Skeletal muscle satellite cell (primary cell): ENCODE data around the gene IER5L.
"Not testable (repeated sequence)": the region's sequence is repeated elsewhere in the genome, so short reads cannot be mapped to it uniquely, and the experiment has no call there.

ENCODE experiments used
- H3K27me3 ChIP-seq: 2 replicates; pipeline ENCODE4 v1.7.0; 2013; ENCODE audit warnings: low read length; ENCODE audit not compliant: control insufficient read depth, insufficient read depth
- H3K36me3 ChIP-seq: 2 replicates; pipeline ENCODE4 v1.7.0; 2013; ENCODE audit warnings: mild to moderate bottlenecking, control low read depth, low read length; ENCODE audit not compliant: insufficient read depth
- H3K4me1 ChIP-seq: 2 replicates; pipeline ENCODE4 v1.7.0; 2013; ENCODE audit warnings: low read length; ENCODE audit not compliant: control insufficient read depth, insufficient read depth
- H3K4me2 ChIP-seq: 2 replicates; pipeline ENCODE4 v1.7.0; 2013; ENCODE audit warnings: mild to moderate bottlenecking, low read length
- H3K4me3 ChIP-seq: 2 replicates; pipeline ENCODE4 v1.7.0; 2013; ENCODE audit warnings: low read length
- H3K9ac ChIP-seq: 2 replicates; pipeline ENCODE4 v1.7.0; 2013; ENCODE audit warnings: mild to moderate bottlenecking, low read depth, low read length, moderate library complexity
- H3K9me3 ChIP-seq: replicated peaks from 2 replicates; pipeline ENCODE4 v1.7.0; 2013; ENCODE audit warnings: mild to moderate bottlenecking, control low read depth, low read length

IER5L gene

DNA sequence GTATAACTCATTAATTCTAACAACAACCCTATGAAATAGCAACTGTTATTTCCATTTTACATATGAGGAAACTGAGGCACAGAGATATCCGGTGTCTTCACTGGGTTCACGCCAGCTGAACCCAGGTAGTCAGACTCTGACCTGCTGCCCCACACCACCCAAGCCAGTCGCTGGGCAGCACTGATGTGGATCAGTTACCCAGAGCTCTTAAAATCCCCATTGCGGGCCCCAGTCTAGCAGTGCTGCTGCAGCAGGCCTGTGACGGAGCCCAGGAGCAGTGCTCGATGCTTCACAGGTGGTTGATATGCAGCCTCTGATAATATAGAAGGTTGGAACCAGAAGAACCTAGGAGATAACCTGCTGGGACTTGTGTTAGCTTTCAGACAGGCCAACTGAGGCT is 42.6 kb downstream of the IER5L start:
- peaks cover 22% of the 10 kb centered on the region for H3K4me1 ChIP-seq
- H3K9ac ChIP-seq: no peak overlapping the region
- peaks cover 27% of the 10 kb centered on the region for H3K36me3 ChIP-seq
- H3K4me2 ChIP-seq: no peak overlapping the region
- no peaks in the 10 kb centered on the region for H3K27me3 ChIP-seq
- H3K4me3 ChIP-seq: no peak overlapping the region
- no peaks in the 10 kb centered on the region for H3K9me3 ChIP-seq

DNA sequence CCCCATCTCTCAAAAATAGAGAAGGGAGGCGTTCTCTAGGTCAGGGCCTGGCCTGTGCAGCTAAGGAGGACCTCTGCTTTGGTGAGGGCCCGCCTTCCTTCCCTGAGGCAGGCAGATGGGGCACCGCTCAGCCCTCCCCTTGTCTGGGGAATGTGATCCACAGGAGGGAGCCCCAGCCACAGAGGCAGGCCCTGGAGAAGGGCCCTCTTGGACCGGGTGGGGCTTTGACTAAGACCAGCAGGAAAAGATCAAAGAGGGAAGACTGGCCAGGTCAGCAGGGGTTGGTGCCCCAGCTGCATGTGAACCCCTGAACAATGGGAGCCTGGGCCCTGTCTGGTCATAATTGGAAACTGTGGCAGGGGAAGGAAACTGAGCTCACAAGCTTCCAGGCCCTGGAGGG is 45.0 kb downstream of the IER5L start:
- Histone ChIP-seq H3K4me2 (no peak overlapping the region), H3K36me3 (peaks cover 26% of the 10 kb centered on the region), H3K4me1 (peaks cover 1% of the 10 kb centered on the region), H3K9ac (no peak overlapping the region), H3K4me3 (no peak overlapping the region), H3K9me3 (no peaks in the 10 kb centered on the region), H3K27me3 (no peaks in the 10 kb centered on the region)

DNA sequence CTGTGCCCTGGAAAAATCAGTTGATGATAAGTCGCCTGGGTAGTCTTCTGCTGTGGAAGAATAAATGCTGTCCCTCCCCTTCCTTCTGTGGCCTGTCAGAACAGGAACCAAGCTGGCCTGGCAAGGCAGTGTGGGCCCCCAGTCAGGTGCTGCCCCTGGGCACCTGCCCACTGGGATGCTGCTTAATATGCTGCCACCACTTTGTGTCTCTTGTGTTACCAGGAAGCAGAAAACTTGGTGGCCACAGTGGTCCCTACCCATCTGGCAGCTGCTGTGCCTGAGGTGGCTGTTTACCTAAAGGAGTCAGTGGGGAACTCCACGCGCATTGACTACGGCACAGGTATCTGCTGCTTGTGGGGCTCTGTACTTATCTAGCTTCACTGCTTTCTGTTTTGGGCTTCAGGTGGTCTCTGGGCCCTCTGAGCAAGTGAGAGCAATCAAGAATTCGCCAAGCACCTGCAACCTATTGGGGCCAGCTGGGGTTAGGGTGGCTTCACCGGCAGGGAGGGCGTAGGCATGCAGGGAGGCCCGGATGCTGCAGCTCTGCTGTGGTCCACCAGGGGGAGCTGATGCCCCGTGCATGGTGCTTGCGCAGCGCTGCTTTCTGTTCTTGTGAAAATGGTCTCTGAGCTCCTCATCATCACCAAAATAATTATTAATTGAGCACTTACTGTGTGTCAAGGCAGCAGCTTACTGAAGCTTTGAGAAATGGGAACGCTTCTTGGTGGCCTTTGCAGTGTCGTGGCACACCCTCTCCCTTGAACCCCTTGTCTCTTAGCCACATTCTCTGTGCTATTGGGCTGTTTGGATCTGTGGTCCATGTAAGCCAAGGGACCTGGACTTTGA is 46.5 kb downstream of the IER5L start:
- no peaks in the 10 kb centered on the region for H3K27me3 ChIP-seq
- H3K36me3 ChIP-seq: peaks cover 33% of the 10 kb centered on the region
- H3K9me3 ChIP-seq: no peaks in the 10 kb centered on the region
- no peak overlapping the region for H3K4me3 ChIP-seq
- H3K4me2 ChIP-seq: no peak overlapping the region
- H3K9ac ChIP-seq: no peak overlapping the region
- H3K4me1 ChIP-seq: no peaks in the 10 kb centered on the region

DNA sequence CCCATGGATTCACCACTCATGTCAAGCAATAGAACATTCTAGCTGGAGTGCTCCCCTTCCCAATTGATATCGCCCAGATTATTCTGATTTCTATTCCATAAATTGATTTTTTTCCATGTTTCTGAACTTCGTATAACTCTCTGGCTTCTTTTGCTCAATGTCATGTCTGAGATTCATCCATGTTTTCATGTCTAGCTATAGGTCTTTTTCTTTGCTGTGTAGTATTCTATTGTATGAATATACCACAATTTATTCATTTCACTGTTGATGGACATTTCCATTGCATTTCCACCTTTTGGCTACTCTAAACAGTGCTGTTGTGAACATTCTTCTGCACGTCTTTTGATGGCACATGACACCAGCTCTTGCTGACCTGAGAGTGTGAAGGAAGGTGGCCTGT is 47.3 kb downstream of the IER5L start:
- H3K36me3 ChIP-seq: peaks cover 29% of the 10 kb centered on the region
- no peaks in the 10 kb centered on the region for H3K27me3 ChIP-seq
- H3K4me1 ChIP-seq: peaks cover under 1% of the 10 kb centered on the region
- H3K4me3 ChIP-seq: no peak overlapping the region
- no peaks in the 10 kb centered on the region for H3K9me3 ChIP-seq
- H3K4me2 ChIP-seq: no peak overlapping the region
- no peak overlapping the region for H3K9ac ChIP-seq

DNA sequence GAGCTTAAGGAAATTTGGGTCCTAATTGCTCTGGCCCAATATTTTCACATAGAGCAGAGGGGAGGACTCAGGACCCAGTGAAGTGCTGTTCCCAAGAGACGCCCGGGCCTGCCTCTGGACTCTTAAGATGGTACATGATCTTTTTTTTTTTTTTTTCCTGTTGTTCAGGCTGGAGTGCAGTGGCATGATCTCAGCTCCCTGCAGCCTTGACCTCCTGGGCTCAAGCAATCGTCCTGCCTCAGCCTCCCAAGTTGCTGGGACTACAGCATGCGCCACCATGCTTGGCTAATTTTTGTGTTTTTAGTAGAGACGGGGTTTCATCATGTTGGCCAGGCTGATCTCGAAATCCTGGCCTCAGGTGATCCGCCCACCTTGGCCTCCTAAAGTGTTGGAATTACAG is 47.8 kb downstream of the IER5L start:
- not testable (repeated sequence) for H3K9me3 ChIP-seq, H3K27me3 ChIP-seq, H3K9ac ChIP-seq, H3K4me2 ChIP-seq, H3K4me3 ChIP-seq, H3K4me1 ChIP-seq
- peaks cover 24% of the 10 kb centered on the region for H3K36me3 ChIP-seq

GRCh38 chr9:129128689-129129088 is 49.4 kb downstream of the IER5L start:
- no peak overlapping the region for H3K4me3 ChIP-seq
- peaks cover 3% of the 10 kb centered on the region for H3K4me1 ChIP-seq
- H3K4me2 ChIP-seq: no peak overlapping the region
- H3K9me3 ChIP-seq: no peaks in the 10 kb centered on the region
- H3K27me3 ChIP-seq: no peaks in the 10 kb centered on the region
- H3K36me3 ChIP-seq: peaks cover 33% of the 10 kb centered on the region
- H3K9ac ChIP-seq: no peak overlapping the region

DNA sequence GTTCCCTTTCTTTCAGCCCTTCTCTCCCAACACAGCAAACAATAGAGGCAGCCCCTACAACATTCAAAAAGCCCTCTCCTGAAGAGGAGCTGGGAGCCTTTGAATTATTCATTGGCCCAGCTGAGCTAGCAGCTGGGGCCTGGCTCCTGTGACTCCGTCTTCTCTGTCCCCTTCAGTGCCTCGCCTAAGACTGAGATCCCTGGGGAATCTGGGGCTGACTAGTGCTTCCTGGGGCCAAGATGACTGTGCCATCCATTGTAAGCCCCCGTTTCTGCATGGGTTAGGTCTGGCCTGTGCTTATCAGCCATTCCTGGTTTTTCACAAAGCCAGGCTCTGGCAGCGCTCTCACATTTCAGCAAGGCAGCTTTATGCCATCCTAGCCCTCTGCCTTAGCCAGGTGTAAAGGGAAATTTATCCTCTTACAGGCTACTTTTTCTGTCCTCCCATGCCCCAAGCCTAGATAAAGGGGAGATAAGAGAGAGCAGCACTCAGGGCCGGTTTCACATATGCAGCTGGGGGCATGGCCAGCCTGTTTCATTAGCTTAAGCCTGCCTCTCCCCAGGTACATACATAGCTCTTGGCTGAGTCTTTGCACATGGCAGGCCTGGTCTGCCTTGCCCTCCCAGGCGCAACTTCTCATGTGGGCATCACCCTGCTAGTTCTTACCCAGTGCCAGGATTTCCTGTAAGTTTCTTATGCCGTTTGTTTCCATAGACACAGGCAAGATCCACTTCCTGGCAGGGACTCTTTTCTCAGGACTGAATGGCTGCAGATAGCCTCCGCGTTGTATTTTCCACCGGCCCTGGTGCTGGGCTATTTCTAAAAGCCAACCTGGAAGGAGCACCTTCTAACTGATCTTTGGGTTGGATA is 51.1 kb downstream of the IER5L start:
- no peak overlapping the region for H3K4me2 ChIP-seq
- H3K27me3 ChIP-seq: no peaks in the 10 kb centered on the region
- H3K9me3 ChIP-seq: no peaks in the 10 kb centered on the region
- no peak overlapping the region for H3K9ac ChIP-seq
- no peak overlapping the region for H3K4me3 ChIP-seq
- peaks cover 39% of the 10 kb centered on the region for H3K36me3 ChIP-seq
- peaks cover 4% of the 10 kb centered on the region for H3K4me1 ChIP-seq
